Tibial nerve (tissue), 4 donors: Measurements from ENCODE around the gene REEP6.

ENCODE experiments used
- EP300 ChIP-seq, 2 donors: sonication (generic); formaldehyde crosslinking; IDR thresholded peaks; one replicate each; pipeline ENCODE4 v1.6.1; 2017; ENCODE audit warnings: antibody characterized with exemption in 2 of 2, mild to moderate bottlenecking in 1 of 2
- POLR2A ChIP-seq, 2 donors: fragments of 450-650 bp; IDR thresholded peaks; one replicate each; pipeline ENCODE4 v1.6.1; 2017; ENCODE audit warnings: antibody characterized with exemption in 2 of 2, mild to moderate bottlenecking in 2 of 2, moderate library complexity in 2 of 2
- TF ChIP-seq, protein P1 (sequence below), 5 experiments: fragments of 200-600 bp in 3 of 5; fragments of 450-650 bp in 2 of 5; sonication (generic) in 3 of 5; IDR thresholded peaks; one replicate each; pipeline ENCODE4 v1.5.1; 2016 to 2019; ENCODE audit warnings: antibody characterized with exemption in 5 of 5, mild to moderate bottlenecking in 3 of 5, moderate library complexity in 2 of 5

- TF ChIP-seq, protein P1, sequence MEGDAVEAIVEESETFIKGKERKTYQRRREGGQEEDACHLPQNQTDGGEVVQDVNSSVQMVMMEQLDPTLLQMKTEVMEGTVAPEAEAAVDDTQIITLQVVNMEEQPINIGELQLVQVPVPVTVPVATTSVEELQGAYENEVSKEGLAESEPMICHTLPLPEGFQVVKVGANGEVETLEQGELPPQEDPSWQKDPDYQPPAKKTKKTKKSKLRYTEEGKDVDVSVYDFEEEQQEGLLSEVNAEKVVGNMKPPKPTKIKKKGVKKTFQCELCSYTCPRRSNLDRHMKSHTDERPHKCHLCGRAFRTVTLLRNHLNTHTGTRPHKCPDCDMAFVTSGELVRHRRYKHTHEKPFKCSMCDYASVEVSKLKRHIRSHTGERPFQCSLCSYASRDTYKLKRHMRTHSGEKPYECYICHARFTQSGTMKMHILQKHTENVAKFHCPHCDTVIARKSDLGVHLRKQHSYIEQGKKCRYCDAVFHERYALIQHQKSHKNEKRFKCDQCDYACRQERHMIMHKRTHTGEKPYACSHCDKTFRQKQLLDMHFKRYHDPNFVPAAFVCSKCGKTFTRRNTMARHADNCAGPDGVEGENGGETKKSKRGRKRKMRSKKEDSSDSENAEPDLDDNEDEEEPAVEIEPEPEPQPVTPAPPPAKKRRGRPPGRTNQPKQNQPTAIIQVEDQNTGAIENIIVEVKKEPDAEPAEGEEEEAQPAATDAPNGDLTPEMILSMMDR (IDR thresholded peaks at IDR 0.05) = no peak
- TF ChIP-seq POLR2A (IDR thresholded peaks at IDR 0.05) (no peak), EP300 (IDR thresholded peaks at IDR 0.05) (no peak)
Measured at GRCh38 chr19:1457892-1458291, 33.1 kb upstream of the REEP6 start.
